Left ventricle myocardium inferior (tissue), 1 donor: ENCODE results near the gene RSPO4. TPM values are rescaled to one million over a fixed set of nuclear protein-coding genes. Genes with fewer than 3 reads are reported as not detected.

Experiments
- DNase-seq: peaks from one replicate; pipeline ENCODE4 v3.0.0-alpha.2; 2020
- H3K27ac ChIP-seq: fragments of 200-600 bp; replicated peaks from 2 replicates; pipeline ENCODE4 v1.8.0; 2021
- H3K27me3 ChIP-seq: fragments of 200-600 bp; 2 replicates; pipeline ENCODE4 v1.8.0; 2021; ENCODE audit warnings: low read depth
- H3K36me3 ChIP-seq: fragments of 200-600 bp; 2 replicates; pipeline ENCODE4 v1.8.0; 2021
- H3K4me1 ChIP-seq: fragments of 200-600 bp; 2 replicates; pipeline ENCODE4 v1.8.0; 2021
- H3K4me3 ChIP-seq: fragments of 200-600 bp; 2 replicates; pipeline ENCODE4 v1.8.0; 2021; ENCODE audit warnings: mild to moderate bottlenecking, moderate library complexity
- H3K9me3 ChIP-seq: fragments of 200-600 bp; replicated peaks from 2 replicates; pipeline ENCODE4 v1.8.0; 2021
- intact Hi-C: fragments of 100-400 bp; cut with micrococcal nuclease; formaldehyde crosslinking; loops from one replicate; pipeline ENCODE4 v1.11.0; 2022
- total RNA-seq: library from RNA; stranded (reverse); fragmentation: NEBNext Ultra II Directional; extraction: Animal tissue kit (Norgen Biotek cat#: 25700); gene quantifications from one replicate; pipeline ENCODE4 v1.2.1, GENCODE V29; 2021
- TF ChIP-seq, protein P1 (sequence below): fragments of 200-600 bp; IDR thresholded peaks from 2 replicates; pipeline ENCODE4 v1.8.0; 2021; ENCODE audit warnings: antibody characterized with exemption, mild to moderate bottlenecking, borderline replicate concordance
- donor health status: DM: no; HTN: yes; CAD: no; lungs with severe emphysema.

The RSPO4 gene
- total RNA-seq, 1 donor from 2014 or later: not detected

DNA sequence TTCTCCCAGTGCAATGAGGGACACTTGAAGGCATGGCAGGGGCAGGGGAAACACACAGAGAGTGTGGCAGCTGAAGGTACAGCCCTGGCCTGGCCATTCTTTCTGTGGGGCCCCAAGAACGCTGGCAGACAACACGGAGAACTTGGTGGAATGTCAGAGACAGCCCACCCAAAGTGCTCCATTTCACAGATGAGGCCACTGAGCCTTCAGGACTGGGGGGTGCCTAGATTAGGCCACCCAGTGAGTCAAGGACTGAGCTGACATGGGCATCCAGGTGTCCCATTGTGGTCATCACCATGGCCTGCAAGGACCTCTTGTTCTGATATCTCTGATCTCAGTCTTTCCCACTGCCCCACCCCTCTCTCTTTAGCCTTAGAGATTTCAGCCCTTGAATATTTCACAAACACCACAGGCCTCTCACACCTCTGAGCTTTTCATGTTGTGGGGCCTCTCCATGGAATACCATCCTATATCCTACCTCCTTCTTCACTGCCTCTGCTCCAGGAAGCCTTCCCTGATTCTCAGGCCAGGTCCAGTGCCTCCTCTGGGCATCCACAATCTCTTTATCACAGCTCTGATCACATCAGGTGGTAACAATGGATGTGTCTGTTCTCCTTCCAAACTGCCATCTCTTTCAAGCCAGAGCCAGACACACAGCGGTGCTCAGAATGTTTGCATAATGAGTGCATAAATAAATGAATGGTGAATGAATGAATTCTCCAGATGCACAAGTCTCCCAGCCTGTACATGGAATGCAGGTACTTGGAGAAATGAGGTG, 2.0 kb upstream of the RSPO4 start:
- intact Hi-C loops: no loop called here
- Histone ChIP-seq H3K27me3 (peaks cover 91% of the 10 kb centered on the region), H3K9me3 (no peaks in the 10 kb centered on the region), H3K4me3 (no peak overlapping the region), H3K27ac (no peak overlapping the region), H3K4me1 (no peaks in the 10 kb centered on the region), H3K36me3 (no peaks in the 10 kb centered on the region)
- TF ChIP-seq, protein P1, sequence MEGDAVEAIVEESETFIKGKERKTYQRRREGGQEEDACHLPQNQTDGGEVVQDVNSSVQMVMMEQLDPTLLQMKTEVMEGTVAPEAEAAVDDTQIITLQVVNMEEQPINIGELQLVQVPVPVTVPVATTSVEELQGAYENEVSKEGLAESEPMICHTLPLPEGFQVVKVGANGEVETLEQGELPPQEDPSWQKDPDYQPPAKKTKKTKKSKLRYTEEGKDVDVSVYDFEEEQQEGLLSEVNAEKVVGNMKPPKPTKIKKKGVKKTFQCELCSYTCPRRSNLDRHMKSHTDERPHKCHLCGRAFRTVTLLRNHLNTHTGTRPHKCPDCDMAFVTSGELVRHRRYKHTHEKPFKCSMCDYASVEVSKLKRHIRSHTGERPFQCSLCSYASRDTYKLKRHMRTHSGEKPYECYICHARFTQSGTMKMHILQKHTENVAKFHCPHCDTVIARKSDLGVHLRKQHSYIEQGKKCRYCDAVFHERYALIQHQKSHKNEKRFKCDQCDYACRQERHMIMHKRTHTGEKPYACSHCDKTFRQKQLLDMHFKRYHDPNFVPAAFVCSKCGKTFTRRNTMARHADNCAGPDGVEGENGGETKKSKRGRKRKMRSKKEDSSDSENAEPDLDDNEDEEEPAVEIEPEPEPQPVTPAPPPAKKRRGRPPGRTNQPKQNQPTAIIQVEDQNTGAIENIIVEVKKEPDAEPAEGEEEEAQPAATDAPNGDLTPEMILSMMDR: no peak
- no peak for DNase-seq

DNA sequence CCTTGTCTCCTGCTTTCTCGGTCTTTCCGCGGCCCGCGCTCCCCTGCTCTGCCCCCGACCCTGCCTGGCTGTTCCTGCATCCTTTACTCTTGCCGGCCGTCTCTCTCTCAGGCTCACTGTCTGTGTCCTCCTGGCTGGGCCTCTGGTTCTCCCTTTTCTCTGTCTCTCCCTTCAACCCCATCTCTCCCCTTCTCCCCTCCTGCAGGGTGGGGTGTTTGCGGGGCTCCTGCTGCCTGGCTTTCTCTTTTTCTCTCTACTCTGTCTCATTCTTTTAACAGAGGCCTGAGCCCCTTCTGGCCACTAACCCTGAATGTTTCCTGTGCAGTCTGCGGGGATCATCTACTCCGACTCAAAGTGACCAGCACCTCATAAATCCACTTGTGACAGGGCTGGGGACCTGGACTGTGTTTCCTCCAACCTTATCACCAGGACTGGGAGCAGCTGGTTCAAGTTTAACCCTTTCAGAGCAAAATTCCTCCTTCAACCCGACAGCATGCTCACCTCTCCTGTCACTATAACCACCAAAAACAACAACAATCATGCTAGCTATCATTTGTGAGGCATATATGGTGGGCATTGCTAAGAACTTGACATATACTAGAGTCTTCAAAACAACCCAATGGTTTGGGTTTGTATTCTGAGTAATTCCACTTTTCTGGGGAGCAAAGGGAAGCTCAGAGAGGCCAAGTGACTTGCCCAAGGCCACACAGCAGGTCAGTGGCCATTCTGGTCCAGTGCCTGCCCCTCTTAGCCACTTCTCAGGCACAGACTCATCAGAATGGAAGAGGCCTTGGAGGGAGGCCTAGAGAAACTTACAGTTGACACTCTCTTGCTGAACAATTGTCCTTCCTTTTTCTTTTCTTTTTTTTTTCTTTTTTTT, 811 bp upstream of the RSPO4 start:
- peaks cover 94% of the 10 kb centered on the region for H3K27me3 ChIP-seq
- H3K27ac ChIP-seq: no peak overlapping the region
- no peak overlapping the region for H3K4me3 ChIP-seq
- TF ChIP-seq, protein P1: no peak
- no peaks in the 10 kb centered on the region for H3K36me3 ChIP-seq
- H3K4me1 ChIP-seq: no peaks in the 10 kb centered on the region
- intact Hi-C loops: no loop called here
- no peak for DNase-seq
- no peaks in the 10 kb centered on the region for H3K9me3 ChIP-seq

DNA sequence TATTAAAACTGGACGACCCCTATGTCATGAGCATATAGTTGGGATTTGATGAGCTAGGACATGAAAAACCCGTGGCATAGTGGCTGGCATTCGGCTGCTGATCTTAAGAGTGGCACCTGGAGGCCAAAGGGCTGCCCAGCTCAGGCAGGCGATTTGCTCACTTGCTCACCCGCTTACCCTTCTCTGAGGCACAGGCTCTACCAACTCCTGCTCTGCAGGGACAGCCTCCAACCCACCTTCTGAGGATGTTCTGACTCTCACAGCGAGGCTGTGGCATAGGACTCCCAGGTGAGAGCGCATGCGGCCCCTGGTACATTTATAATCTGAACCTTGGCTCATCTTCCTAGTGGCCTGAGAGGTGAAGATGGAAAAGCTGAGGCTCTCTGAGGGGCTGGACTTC, 995 bp downstream of the RSPO4 start:
- Histone ChIP-seq H3K27ac (no peak overlapping the region), H3K4me1 (no peaks in the 10 kb centered on the region), H3K36me3 (no peaks in the 10 kb centered on the region), H3K27me3 (peaks cover 94% of the 10 kb centered on the region), H3K4me3 (no peak overlapping the region), H3K9me3 (no peaks in the 10 kb centered on the region)
- no peak for DNase-seq
- TF ChIP-seq, protein P1: no peak
- intact Hi-C loops: no loop called here

DNA sequence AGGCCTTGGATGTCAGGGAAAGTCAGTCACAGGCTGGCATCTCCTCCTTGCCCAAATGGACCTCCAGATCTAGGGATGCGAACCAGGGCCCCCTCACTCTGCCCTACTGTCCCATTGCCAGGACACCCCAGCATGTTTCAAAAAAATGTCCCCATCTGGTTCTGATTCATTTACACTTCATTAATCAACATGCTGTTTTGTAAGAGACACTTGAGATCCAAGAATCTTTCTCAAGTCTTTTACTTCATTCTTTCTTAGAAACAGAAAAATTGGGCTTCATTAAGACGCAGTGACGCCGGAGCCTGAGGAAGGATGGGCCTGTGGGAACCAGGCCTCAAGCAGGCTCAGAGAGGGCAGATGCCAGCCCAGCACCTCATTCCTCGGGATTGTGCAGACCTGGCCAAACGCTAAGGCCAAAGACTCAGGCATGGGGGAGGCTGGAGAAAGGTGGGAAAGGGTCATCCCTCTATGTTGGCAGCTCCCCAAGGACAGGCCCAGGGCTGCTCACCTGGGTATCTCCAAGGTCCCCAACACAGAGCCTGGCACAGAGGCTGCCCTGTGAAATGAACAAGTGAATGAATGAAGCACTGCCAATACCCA, 3.8 kb downstream of the RSPO4 start:
- no peaks in the 10 kb centered on the region for H3K4me1 ChIP-seq
- H3K27me3 ChIP-seq: peaks cover 84% of the 10 kb centered on the region
- TF ChIP-seq, protein P1: no peak
- no peak overlapping the region for H3K4me3 ChIP-seq
- DNase-seq: no peak
- H3K27ac ChIP-seq: no peak overlapping the region
- no peaks in the 10 kb centered on the region for H3K36me3 ChIP-seq
- H3K9me3 ChIP-seq: no peaks in the 10 kb centered on the region
- intact Hi-C loops: no loop called here

DNA sequence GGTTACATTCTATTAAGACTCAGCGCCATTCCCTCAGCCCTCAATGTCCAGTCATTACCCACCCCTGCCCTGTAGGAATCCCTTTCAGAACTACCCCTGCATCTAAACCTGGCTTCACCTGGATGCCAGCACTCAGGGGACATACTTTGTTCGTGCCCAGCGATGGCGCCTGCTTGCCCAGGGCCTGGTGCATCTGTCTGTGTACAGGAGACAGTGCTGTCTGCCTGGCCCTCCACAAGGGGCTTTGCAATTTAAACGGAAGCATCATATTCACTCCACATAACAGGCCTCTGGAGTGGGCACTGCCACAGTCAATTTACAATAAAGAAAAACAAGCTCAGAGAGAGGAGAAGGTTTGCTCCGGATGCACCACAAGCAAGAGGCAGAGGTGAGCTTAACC, 4.6 kb downstream of the RSPO4 start:
- H3K27ac ChIP-seq: no peak overlapping the region
- TF ChIP-seq, protein P1: no peak
- intact Hi-C loops: no loop called here
- no peaks in the 10 kb centered on the region for H3K36me3 ChIP-seq
- H3K9me3 ChIP-seq: no peaks in the 10 kb centered on the region
- no peak overlapping the region for H3K4me3 ChIP-seq
- H3K4me1 ChIP-seq: no peaks in the 10 kb centered on the region
- H3K27me3 ChIP-seq: peaks cover 84% of the 10 kb centered on the region
- DNase-seq: no peak
